OCI-M2 (cell line): ENCODE data around the gene EPB41.
"Not testable (repeated sequence)": the region's sequence is repeated elsewhere in the genome, so short reads cannot be mapped to it uniquely, and the experiment has no call there.

Experiments
- DNase-seq: peaks from one replicate; lab custom pipeline; 2025; ENCODE audit not compliant: unreplicated experiment; lab: John Stamatoyannopoulos, UW

EPB41 gene

DNA sequence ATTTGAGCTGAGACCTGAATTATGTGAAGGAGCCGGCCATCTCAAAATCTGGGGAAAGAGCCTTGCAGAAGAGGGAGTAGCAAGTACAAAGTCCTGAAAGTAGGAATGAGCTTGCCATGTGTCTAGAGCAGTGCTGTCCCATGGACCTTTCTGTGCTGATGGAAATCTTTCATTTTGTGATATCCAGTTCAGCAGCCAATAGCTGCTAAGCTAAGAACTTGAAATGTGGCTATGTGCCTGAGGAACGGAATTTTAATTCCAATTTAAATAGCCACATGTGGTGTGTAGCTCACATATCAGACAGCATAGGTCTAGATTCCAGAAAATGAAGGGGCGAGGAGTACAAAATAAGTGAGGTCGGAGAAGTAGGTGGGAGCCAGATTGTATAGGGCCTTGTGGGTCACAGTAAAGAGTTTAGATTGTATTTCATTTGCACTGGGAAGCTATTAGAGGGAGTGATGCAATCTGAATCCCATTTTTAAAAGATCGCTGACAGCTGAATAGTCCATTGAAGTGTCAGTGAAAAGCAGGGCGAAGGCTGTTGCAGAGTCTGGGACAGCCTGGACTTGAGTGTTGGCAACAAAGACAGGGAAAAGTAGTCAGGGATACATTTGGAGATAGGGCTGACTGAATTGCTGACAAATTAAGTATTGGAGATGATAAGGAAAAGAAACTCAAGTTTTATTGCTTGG, 129.1 kb downstream of the EPB41 start:
- no peak for DNase-seq

GRCh38 chr1:29044010-29044409, 129.6 kb downstream of the EPB41 start:
- DNase-seq, result no peak

- not testable (repeated sequence) for DNase-seq
Observed at GRCh38 chr1:29045663-29046062, 131.3 kb downstream of the EPB41 start.

DNA sequence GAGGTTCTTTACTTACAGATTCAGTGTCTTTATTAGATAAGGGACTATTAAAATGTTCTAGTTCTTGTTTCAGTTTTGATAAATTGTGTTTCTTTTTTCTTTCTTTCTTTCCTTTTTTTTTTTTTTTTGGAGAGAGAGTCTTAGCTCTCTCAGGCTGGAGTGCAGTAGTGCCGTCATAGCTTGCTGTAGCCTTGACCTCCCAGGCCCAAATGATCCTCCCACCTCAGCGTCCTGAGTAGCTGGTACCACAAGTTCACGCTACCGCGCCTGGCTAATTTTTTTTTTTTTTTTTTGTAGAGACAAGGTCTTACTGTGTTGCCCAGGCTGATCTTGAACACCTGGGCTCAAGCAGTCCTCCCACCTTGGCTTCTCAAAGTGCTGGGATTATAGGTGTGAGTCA, 132.8 kb downstream of the EPB41 start:
- no peak for DNase-seq

DNA sequence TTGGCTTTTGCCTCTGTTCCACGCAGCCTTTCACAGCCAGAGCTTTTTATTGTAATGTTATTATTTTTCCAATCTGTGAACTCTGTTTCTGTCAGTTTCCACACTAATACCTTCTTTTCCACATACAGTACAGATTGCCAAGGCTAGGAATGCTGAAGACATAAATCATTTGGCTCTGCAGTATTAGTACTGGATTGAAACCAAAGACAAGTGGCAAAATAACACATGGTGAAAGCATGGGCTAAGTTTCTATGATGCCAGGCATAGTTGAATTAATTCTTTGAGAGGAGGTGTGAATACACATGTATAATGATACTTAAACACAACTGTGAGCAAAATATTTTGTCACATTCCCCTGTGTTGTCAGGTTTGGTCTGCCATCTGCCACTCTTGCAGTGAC, 135.8 kb downstream of the EPB41 start:
- DNase-seq, result no peak

DNA sequence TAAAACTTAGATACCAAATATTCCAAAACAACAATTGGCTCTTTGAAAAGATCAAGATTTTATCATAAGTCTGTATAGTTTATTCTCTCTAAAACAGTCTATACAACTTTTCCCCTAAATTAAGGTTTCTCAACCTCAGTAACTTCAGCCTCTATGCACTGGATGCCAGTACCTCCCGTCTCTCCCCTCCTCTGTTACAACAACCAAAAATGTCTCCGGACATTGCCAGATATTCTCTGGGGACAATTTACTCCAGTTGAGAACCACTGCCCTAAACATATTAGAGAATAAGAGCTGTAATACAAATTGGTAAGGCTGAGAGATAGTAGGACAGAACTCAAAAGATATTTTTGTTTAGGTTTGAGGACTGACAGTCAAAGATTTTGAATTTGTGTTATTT, 137.7 kb downstream of the EPB41 start:
- no peak for DNase-seq

DNA sequence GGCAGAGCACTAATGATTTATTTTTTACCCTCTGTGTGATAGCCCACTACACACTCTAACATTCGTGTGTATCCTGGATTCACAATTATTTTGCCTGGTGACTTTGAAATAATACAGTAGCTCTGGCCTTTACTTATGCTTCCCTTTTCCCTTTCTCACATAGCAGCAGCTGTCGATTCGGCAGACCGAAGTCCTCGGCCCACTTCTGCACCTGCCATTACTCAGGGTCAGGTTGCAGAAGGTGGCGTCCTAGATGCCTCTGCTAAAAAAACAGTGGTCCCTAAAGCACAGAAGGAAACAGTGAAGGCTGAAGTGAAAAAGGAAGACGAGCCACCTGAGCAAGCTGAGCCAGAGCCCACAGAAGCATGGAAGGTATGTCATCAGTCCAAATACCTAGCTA, 138.6 kb downstream of the EPB41 start:
- no peak for DNase-seq

- no peak for DNase-seq
Observed at GRCh38 chr1:29055160-29055559, 140.8 kb downstream of the EPB41 start.

- no peak for DNase-seq
Observed at GRCh38 chr1:29056256-29056655, 141.9 kb downstream of the EPB41 start.

- DNase-seq, result no peak
Observed at GRCh38 chr1:29057700-29058099, 143.3 kb downstream of the EPB41 start.

DNA sequence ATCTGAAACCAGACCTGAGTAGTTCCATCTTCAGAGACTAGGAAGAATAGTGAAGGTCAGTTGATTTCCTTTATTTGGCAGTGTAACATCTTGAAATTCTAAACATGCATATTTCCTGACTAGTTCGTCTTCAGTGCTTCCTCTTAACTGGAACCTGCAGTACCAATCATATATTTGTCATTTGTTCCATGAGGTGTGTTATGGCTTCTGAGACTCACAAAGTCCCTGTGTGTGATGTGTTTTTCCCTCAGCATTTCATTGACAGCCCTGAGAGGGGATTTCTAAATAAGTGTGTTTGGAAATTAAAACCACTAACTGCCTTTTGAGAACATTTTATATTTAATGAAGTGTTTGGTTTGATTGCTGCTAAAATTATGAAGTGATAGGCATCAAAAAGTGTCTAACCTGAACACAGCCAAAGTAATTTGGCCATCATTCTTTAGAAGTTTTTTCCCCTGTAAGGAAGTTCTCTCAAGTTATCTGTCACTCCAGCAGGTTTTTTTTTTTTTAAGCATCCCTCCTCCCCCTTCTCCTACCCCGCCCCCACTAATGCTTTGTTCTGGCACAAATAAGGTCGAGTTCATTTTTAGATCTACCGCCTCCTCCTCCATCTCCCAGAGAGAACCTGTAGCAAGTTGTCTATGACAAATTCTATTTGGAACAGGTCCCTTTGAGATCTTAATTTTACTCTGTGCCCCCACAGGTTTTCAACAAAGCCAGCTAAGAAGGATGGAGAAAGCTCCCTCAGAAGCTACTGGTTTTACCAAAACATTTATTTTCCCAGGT, 148.0 kb downstream of the EPB41 start:
- no peak for DNase-seq

DNA sequence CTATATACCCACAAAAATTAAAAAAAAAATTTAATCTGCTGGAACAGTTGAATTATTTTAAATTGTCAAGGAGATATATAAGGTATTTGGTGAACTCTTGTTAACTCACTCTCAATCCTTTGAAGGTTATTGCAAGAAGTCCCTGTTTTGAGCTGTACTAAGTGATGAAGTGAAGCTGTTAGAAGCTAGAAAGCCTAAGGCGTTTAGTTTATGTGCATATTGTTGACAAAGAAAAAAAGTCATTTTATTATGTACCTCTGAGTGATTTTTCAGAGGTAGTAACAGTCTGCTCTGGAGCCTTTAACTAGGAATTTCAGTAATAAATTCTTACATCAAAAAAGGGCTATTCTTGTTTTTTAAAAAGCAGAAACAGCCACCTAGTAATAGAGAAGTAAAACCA, 149.7 kb downstream of the EPB41 start:
- no peak for DNase-seq

GRCh38 chr1:29077155-29077554, 162.8 kb downstream of the EPB41 start:
- DNase-seq, result no peak

DNA sequence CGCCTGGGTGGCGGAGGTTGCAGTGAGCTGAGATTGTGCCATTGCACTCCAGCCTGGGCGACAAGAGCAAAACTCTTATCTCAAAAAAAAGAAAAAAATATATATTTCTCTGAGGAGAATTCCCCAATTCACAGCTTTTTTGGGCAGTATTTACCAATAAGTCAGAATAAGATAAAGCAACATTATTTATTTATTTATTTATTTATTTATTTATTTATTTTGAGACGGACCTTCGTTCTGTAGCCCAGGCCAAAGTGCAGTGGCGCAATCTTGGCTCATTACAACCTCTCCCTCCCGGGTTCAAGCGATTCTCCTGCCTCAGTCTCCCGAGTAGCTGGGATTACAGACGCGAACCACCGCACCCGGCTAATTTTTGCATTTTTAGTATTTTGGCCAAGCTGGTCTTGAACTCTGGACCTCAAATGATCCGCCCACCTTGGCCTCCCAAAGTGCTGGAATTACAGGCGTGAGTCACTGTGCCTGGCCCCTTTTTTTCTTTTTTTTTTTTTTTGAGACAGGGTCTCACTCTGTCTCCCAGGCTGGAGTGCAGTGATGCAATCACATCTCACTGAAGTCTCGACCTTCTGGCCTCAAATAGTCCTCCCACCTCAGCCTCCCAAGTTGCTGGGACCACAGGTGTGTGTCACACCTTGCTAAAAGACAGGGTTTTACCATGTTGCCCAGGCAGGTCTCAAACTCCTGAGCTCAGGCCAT, 165.7 kb downstream of the EPB41 start:
- not testable (repeated sequence) for DNase-seq

DNA sequence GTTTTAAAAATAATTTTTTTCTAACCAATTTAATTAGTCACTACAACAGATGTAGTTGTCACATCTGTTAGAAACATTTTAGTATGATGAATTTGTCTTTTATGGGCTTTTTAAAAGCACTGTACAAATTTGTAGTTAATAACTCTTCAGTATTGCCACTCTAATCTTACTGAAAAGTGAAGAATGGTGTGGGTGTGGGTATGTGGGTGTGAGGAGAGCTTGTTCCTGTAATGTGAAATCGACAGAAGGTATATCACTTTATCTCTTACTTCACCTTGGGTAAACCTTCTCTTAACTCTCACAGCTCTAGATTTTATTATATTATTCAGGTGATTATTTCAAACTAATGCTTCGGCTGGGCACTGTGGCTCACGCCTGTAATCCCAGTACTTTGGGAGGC, 166.8 kb downstream of the EPB41 start:
- no peak for DNase-seq

DNA sequence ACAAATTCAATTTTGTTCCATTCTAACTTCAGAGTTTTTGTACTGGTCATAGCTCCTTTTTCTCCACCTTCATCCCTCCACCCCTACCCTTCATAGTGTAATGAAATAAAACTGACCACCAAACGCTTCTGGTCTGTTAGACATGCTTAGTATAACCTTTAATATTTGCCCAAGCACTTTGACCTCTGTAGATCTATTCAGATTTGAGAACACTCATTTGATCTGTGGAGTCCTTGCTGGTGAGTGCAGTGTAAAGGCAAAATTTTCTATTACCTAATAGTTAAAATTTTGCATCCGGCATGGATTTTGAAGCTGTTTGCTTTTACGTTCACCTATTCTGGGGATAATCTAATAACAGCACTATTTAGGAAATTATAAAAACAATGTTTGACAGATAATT, 168.2 kb downstream of the EPB41 start:
- no peak for DNase-seq

- DNase-seq, result no peak
Observed at GRCh38 chr1:29083317-29084195, 169.2 kb downstream of the EPB41 start.

DNA sequence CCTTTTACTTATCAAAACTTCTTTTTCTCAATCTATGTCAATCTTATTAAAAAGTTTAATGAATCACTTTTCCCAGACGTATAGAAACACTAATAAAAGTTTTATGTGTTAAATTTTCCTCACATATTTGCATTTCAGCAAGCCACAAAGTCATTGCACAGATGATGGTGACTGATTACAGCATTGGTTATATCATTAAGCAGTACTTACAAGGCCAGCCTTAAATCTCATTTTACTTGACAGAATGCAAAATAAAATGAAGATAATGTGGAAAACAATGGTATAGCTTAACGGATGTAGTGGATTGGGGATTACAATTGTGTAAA, 169.8 kb downstream of the EPB41 start:
- DNase-seq, result no peak

GRCh38 chr1:29090937-29091618, 176.7 kb downstream of the EPB41 start:
- DNase-seq, result no peak

DNA sequence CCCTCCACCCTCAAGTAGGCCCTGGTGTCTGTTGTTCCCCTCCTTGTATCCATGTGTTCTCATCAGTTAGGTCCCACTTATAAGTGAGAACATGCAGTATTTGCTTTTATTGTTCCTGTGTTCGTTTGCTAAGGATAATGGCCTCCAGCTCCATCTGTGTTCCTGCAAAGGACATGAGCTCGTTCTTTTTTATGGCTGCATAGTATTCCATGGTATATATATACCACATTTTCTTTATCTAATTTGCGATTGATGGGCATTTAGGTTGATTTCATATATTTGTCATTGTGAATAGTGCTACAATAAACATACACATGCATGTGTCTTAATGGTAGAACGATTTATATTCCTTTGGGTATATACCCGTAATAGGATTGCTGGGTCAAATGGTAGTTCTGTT, 178.3 kb downstream of the EPB41 start:
- not testable (repeated sequence) for DNase-seq

GRCh38 chr1:29094433-29094832, 180.1 kb downstream of the EPB41 start:
- no peak for DNase-seq
